C4-2B (cell line): ENCODE measurements around the gene UGP2.

Experiments used
- H3K27ac ChIP-seq: fragments of 450-650 bp; 2 replicates; pipeline ENCODE4 v1.5.1; 2017
- ZFX ChIP-seq: fragments of 450-650 bp; IDR thresholded peaks from 2 replicates; pipeline ENCODE4 v1.6.1; 2017
- TF ChIP-seq, protein P1 (sequence below): fragments of 450-650 bp; conservative IDR thresholded peaks from 2 replicates; pipeline ENCODE4 v1.5.1; 2017; ENCODE audit warnings: mild to moderate bottlenecking

The UGP2 gene

DNA sequence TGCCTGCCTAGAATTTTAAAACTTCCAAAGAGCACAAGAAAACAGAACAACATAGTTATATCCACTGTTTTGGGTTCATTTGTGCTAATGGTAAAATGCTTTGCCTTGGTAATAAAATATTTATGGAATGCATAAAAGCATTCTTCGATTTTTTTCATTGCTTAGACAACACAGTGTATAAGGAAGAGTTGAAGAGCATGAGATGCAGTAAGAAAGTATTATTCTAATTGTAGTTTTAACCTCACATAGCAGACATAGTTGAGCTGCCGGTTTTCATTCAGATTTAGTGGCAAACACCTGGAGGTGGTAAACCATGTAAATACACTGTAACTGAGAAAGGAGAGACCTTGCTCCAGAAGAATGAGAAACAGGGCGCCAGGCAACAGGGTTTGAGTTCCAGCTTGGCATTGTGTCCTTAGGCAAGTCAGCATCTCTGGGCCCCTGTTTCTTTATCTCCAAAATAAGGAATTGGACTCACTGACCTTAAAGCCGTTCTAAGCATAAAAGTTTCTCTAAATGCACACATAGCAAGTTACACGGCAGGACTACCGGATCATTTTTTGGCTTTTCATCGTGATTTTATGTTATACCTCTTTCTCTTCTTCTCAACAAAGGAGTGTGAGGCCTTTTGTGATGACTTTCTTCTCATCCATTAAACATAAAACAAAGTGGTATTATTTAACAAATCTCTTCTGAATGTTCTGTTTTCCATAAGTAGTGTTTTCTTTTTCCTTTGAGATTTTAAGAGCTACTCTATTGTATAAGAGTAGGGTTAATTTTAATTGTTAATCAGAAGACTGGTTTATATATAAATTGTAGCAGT lies 7.9 kb downstream of the UGP2 start:
- H3K27ac ChIP-seq = no peak overlapping the region
- TF ChIP-seq, protein P1, sequence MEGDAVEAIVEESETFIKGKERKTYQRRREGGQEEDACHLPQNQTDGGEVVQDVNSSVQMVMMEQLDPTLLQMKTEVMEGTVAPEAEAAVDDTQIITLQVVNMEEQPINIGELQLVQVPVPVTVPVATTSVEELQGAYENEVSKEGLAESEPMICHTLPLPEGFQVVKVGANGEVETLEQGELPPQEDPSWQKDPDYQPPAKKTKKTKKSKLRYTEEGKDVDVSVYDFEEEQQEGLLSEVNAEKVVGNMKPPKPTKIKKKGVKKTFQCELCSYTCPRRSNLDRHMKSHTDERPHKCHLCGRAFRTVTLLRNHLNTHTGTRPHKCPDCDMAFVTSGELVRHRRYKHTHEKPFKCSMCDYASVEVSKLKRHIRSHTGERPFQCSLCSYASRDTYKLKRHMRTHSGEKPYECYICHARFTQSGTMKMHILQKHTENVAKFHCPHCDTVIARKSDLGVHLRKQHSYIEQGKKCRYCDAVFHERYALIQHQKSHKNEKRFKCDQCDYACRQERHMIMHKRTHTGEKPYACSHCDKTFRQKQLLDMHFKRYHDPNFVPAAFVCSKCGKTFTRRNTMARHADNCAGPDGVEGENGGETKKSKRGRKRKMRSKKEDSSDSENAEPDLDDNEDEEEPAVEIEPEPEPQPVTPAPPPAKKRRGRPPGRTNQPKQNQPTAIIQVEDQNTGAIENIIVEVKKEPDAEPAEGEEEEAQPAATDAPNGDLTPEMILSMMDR = no peak
- no peak for TF ChIP-seq ZFX

DNA sequence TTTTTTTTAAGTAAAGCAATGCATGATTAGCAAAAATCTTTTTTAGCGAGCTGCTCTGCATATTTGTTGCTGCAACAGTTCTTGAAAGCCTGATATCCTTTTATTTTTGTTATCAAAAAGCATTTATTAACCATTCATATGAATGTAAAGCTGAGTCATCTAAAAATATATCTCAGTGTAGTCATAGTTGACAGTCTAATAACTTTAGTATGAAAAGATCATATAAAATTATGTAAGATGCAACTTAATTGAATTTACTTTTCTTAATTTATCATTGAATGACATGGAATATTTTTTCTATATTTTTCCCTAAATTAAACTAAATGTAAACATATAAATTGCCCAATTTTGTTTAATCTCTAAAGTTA lies 8.5 kb downstream of the UGP2 start:
- TF ChIP-seq, protein P1 = no peak
- TF ChIP-seq ZFX = no peak
- no peak overlapping the region for H3K27ac ChIP-seq

DNA sequence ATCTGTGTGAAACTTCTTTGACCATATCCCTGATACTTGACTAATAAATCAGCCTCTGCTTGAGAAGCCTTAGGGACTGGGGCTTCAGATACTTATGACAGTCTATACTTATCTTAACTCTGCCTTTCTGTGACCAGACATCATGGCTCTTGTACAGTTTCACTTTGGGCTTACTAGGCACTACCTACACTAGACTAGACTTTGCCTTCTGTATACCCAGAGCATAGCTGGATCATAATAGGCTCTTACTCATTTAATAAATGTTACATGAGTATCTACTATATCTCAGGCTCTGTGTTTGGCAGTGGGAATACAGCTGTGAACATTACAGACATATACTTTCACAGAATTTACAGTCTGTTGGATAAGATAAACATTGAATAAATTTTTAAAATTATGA lies 9.0 kb downstream of the UGP2 start:
- H3K27ac ChIP-seq = no peak overlapping the region

DNA sequence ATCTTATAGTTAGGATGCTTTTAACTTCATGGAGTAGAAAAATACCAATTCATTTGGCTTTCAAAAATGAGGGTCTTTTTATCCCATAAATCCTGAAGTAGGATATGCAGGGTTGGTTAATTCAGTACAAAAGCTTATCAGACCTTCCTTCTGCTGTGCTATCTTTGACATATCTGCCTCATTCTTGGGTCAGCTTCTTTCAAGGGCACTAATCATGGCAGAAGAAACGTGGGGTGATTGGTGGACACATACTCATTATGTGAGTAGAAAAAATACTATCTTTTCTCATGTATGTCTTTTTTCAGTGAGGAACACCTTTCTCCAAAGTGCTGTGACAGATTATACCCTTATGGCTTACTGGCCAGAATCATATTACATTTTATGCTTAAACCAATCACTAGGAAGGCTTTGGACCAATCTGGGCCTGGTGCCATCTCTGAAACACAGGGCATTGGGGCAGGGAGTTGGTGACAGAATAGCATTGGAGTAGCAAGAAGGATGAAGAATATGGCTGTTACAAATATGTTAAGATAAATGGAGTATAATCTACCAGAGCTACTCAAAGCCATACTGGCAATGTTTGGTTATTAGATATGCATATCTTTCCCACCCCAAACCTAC lies 10.1 kb downstream of the UGP2 start:
- TF ChIP-seq, protein P1 = no peak
- TF ChIP-seq ZFX = no peak
- H3K27ac ChIP-seq = no peak overlapping the region

More for the DNA sequence above, 9.0 kb downstream of the UGP2 start:
- TF ChIP-seq, protein P1 = no peak
- no peak for TF ChIP-seq ZFX

DNA sequence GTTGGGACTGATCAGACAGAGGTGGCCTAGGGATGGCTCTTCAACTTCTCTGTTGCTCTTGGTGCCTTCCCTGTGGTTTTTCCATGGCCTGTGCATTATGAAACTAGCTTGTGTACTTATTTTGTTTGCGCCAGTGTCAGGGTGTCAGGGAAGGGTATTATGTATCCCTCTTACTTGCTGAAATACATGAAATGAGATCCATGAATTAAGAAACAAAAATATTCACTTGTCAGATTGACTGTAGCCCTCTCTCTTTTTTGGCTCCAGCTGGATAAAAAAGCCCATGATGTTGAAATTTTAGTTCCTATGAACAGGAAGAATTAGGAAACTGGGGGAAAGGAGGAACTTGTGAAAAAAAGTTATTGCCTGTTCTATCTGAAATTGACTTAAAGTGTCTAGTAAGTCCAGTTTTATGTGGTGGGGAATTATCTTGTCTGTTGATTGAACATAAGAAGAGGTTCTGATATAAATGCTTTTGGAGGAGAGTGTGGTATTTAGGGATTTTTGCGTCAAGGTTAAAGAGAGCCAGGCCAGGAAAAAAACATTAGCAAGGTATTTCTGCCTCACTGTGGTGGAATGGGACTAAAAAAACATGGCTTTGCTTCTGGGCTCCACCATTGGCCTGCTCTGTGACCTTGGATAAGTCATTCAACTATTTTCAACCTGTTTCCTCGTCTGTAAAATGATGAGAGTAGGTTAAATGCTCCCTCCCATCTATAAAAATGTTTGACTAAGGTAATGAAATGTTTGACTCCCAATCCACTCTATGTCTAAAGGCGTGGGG lies 12.0 kb downstream of the UGP2 start:
- TF ChIP-seq, protein P1 = no peak
- no peak for TF ChIP-seq ZFX
- H3K27ac ChIP-seq = no peak overlapping the region

DNA sequence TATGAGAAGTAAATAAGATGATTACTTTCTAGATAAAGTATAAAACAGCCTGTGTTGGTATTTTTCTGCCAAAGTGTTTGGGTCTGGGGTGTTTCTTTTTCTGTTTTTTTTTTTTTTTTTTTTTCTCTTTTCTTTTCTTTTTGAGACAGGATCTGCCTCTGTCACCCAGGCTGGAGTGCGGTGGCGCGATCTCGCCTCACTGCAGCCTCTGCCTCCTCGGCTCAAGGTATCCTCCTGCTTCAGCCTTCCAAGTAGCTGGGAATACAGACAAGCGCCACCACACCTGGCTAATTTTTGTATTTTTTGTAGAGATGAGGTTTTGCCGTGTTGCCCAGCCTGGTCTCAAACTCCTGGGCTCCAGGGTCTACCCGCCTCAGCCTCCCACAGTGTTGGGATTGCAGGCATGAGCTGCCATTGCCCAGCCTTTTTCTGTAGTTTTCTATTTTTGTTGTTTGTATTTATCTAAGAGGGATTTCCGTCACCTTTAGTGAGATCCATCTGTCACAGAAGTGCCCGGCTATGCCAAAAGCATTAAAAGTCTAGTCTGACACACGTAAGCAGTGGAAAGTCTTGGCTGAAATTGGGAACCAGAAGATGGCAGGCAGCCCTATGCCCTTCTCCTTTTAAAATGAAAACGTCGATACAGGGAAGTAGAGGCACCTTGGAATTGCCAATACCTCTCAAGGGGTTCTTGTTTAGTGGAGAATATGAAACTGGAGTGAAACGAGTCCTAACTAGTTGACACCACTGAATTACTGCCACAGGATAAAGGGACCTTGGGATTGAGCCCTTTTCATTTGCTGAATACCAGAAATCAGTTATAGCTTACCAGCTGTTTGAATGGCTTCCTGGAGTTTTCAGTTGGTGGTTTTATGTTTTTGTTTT lies 14.0 kb downstream of the UGP2 start:
- TF ChIP-seq ZFX = no peak
- TF ChIP-seq, protein P1 = no peak
- H3K27ac ChIP-seq = no peak overlapping the region
